GM23248 (cell line): ENCODE data around the gene SRRM1.
"Not testable (repeated sequence)": the region's sequence is repeated elsewhere in the genome, so short reads cannot be mapped to it uniquely, and the experiment has no call there.

Experiments used
- EZH2 ChIP-seq: fragments of 200-600 bp; sonication (generic); IDR thresholded peaks from 2 replicates; pipeline ENCODE4 v1.6.1; 2018; ENCODE audit warnings: antibody characterized with exemption, mild to moderate bottlenecking; ENCODE audit not compliant: insufficient read depth, poor library complexity, severe bottlenecking
- EZH2phosphoT487 ChIP-seq: fragments of 200-600 bp; sonication (generic); IDR thresholded peaks from 2 replicates; pipeline ENCODE4 v1.6.1; 2018; ENCODE audit warnings: antibody characterized with exemption, moderate library complexity, mild to moderate bottlenecking, low read depth; ENCODE audit not compliant: insufficient read depth

DNA sequence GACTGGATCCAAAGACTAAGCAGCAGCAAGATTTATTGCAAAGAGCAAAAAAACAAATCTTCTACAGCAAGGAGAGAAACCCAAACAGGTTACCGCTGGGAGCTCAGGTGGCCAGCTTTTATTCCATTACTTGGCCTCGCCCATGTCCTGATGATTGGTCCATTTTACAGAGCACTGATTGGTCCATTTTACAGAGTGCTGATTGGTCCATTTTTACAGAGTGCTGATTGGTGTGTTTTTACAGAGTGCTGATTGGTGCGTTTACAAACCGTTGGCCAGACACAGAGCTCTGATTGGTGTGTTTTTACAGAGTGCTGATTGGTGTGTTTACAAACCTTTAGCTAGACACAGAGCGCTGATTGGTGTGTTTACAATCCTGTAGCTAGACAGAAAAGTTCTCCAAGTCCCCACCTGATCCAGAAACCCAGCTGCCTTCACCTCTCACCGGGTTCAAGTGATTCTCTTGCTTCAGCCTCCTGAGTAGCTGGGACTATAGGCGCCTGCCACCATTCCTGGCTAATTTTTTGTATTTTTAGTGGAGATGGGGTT is 54.4 kb downstream of the SRRM1 start:
- TF ChIP-seq EZH2, EZH2phosphoT487: not testable (repeated sequence)
